Upper lobe of left lung (tissue), 6 donors: ENCODE results near the gene KANK3. TPM values are rescaled to one million over a fixed set of nuclear protein-coding genes. Genes with fewer than 3 reads are reported as not detected.

Source experiments
- ATAC-seq, 2 donors: fragments of 200-7000 bp; cut with Tn5 transposase; one replicate each; pipeline ENCODE4 v1.9.1; 2022; ENCODE audit warnings: mild to moderate bottlenecking in 2 of 2, moderate library complexity in 2 of 2; ENCODE audit not compliant: low FRiP score in 2 of 2
- DNase-seq, 2 donors: peaks; one replicate each; pipeline ENCODE4 v3.0.0-alpha.2; 2019 to 2020
- H3K27ac ChIP-seq, 4 donors: fragments of 200-600 bp; sonication (generic); one replicate each; pipeline ENCODE4 v1.5.1; 2016 to 2019
- H3K27me3 ChIP-seq, 4 donors: fragments of 200-600 bp; sonication (generic); one replicate each; pipeline ENCODE4 v1.5.1; 2017 to 2019
- H3K36me3 ChIP-seq, 4 donors: fragments of 200-600 bp; sonication (generic); one replicate each; pipeline ENCODE4 v1.5.1; 2016 to 2019
- H3K4me1 ChIP-seq, 4 donors: fragments of 200-600 bp; sonication (generic); one replicate each; pipeline ENCODE4 v1.5.1; 2018 to 2019
- H3K4me3 ChIP-seq, 4 donors: fragments of 200-600 bp; sonication (generic); one replicate each; pipeline ENCODE4 v1.5.1; 2017 to 2019; ENCODE audit warnings: mild to moderate bottlenecking in 2 of 4, moderate library complexity in 1 of 4
- H3K9me3 ChIP-seq, 4 donors: fragments of 200-600 bp; sonication (generic); one replicate each; pipeline ENCODE4 v1.5.1; 2018 to 2019
- EP300 ChIP-seq, 4 donors: sonication (generic); formaldehyde crosslinking; IDR thresholded peaks; one replicate each; pipeline ENCODE4 v1.5.1; 2017; ENCODE audit warnings: antibody characterized with exemption in 4 of 4, control low read depth in 2 of 4
- POLR2A ChIP-seq, 4 donors: fragments of 450-650 bp; IDR thresholded peaks; one replicate each; pipeline ENCODE4 v1.5.1; 2016 to 2017; ENCODE audit warnings: antibody characterized with exemption in 4 of 4, mild to moderate bottlenecking in 2 of 4
- POLR2AphosphoS5 ChIP-seq, 2 donors: sonication (generic); formaldehyde crosslinking; IDR thresholded peaks; one replicate each; pipeline ENCODE4 v1.5.1; 2017; ENCODE audit warnings: antibody characterized with exemption in 2 of 2
- WGBS, 2 donors: methylation state at CpG; one replicate each; pipeline ENCODE4 v1.1.5; 2017 to 2018; 5-methylcytosine and 5-hydroxymethylcytosine counted together
- total RNA-seq, 6 donors: library from RNA; depleted of rRNA in 4 of 6; stranded (reverse); fragments of >200 nt in 4 of 6; gene quantifications; one replicate each; pipeline versions ENCODE4 v1.1.0 to v1.2.1, GENCODE V29; 2016 to 2021
- TF ChIP-seq, protein P1 (sequence below), 6 experiments: fragments of 450-650 bp in 4 of 6; fragments of 200-600 bp in 2 of 6; sonication (generic) in 2 of 6; IDR thresholded peaks; one replicate each; pipeline ENCODE4 v1.5.1; 2016 to 2019; ENCODE audit warnings: antibody characterized with exemption in 6 of 6
- donor health status: DM: no; HTN: no; CAD: no; lungs with moderate emphysema.
- donor health status: DM: no; HTN: yes; CAD: no; lungs with severe emphysema.

The KANK3 gene
- total RNA-seq, 6 donors from 2014 or later = 27.7 to 109 (median 56.9) TPM

DNA sequence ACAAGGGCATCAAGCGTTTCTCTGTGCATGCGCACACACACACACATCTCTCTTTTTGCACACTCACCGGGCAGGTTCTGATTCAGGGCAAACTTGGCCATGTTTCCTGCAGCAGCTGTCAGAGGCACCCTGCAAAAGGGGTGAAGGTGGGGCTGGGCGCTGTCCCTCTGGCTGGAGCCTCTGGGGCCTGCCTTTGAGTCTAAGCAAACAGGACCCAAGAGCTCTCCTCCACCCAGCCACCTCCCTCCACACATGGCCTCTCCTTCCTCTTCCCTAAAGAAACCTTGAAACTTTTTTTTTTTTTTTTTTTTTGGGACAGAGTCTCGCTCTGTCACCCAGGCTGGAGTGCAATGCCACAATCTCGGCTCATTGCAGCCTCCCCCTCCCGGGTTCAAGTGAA lies 5.3 kb downstream of the KANK3 start:
- 64 to 82% methylated on average over 7 of the region's 7 CpGs for WGBS, 2 donors
- Histone ChIP-seq H3K27ac (no peak overlapping the region), H3K27me3 (peaks cover 0 to 27% (median 11%) of the 10 kb centered on the region in 4 donors), H3K9me3 (no peaks in the 10 kb centered on the region), H3K4me3 (no peak overlapping the region), H3K36me3 (peaks cover 0 to 21% (median 14%) of the 10 kb centered on the region in 4 donors), H3K4me1 (peaks cover 32 to 77% (median 51%) of the 10 kb centered on the region in 4 donors)
- no peak for ATAC-seq
- no peak for DNase-seq
- TF ChIP-seq POLR2AphosphoS5 (IDR thresholded peaks at IDR 0.05) = no peak
- TF ChIP-seq POLR2A (IDR thresholded peaks at IDR 0.05) = no peak
- TF ChIP-seq, protein P1, sequence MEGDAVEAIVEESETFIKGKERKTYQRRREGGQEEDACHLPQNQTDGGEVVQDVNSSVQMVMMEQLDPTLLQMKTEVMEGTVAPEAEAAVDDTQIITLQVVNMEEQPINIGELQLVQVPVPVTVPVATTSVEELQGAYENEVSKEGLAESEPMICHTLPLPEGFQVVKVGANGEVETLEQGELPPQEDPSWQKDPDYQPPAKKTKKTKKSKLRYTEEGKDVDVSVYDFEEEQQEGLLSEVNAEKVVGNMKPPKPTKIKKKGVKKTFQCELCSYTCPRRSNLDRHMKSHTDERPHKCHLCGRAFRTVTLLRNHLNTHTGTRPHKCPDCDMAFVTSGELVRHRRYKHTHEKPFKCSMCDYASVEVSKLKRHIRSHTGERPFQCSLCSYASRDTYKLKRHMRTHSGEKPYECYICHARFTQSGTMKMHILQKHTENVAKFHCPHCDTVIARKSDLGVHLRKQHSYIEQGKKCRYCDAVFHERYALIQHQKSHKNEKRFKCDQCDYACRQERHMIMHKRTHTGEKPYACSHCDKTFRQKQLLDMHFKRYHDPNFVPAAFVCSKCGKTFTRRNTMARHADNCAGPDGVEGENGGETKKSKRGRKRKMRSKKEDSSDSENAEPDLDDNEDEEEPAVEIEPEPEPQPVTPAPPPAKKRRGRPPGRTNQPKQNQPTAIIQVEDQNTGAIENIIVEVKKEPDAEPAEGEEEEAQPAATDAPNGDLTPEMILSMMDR (IDR thresholded peaks at IDR 0.05) = no peak
- TF ChIP-seq EP300 (IDR thresholded peaks at IDR 0.05) = no peak

DNA sequence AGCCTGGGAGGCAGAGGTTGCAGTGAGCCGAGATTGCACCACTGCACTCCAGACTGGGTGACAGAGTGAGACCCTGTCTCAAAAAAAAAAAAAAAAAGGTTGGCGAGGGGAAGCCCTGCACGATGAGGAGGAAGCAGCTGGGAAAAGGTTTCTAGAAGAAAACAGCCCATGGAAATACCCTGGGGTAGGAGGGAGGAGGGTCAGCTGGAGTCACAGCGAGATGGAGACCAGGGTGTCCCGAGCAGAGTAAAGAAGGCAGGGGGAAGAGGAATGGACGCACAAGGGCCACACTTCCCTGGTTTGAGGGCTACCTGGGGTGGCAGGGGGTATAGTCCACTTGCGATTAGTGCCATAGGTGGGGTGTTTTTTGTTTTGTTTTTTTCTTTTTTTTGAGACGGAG lies 6.4 kb downstream of the KANK3 start:
- Histone ChIP-seq H3K4me1 (peaks cover 32 to 69% (median 51%) of the 10 kb centered on the region in 4 donors), H3K27ac (peak overlapping the region in 1 of 4 donors; percentile 53), H3K9me3 (no peaks in the 10 kb centered on the region), H3K4me3 (no peak overlapping the region), H3K27me3 (peaks cover 0 to 27% (median 11%) of the 10 kb centered on the region in 4 donors), H3K36me3 (peaks cover 0 to 22% (median 14%) of the 10 kb centered on the region in 4 donors)
- DNase-seq = no peak
- no peak for ATAC-seq
- TF ChIP-seq POLR2AphosphoS5 (IDR thresholded peaks at IDR 0.05) (no peak), POLR2A (IDR thresholded peaks at IDR 0.05) (no peak)
- 53 to 58% methylated on average over 8 of the region's 8 CpGs for WGBS, 2 donors

DNA sequence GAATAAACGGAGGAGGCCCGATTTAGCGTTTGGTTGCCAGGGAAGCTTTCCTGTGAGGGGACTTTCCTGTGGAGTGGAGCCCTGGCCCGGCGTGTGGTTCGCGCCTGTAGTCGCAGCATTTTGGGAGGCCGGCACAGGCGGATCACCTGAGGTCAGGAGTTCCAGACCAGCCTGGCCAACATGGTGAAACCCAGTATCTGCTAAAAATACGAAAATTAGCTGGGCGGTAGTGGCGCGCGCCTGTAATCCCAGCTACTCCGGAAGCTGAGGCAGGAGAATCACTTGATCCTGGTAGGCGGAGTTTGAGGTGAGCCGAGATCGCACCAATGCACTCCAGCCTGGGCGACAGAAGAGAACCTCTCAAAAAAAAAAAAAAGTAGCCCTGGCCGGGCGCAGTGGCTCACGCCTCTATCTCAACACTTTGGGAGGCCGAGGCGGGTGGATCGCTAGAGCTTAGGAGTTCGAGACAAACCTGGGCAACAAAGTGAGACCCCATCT lies 6.9 kb downstream of the KANK3 start:
- H3K27ac ChIP-seq = peak overlapping the region in 3 of 4 donors; percentile 1 to 59 (median 53)
- no peaks in the 10 kb centered on the region for H3K9me3 ChIP-seq
- H3K4me3 ChIP-seq = peak overlapping the region in 1 of 4 donors; percentile 38
- WGBS, 2 donors = 21 to 49% methylated on average over 27 of the region's 27 CpGs
- DNase-seq = peak; percentile 40 to 65
- ATAC-seq = no peak
- H3K27me3 ChIP-seq = peaks cover 0 to 27% (median 11%) of the 10 kb centered on the region in 4 donors
- peaks cover 26 to 64% (median 47%) of the 10 kb centered on the region in 4 donors for H3K4me1 ChIP-seq
- H3K36me3 ChIP-seq = peaks cover 0 to 27% (median 14%) of the 10 kb centered on the region in 4 donors
- TF ChIP-seq EP300 (IDR thresholded peaks at IDR 0.05) = no peak

DNA sequence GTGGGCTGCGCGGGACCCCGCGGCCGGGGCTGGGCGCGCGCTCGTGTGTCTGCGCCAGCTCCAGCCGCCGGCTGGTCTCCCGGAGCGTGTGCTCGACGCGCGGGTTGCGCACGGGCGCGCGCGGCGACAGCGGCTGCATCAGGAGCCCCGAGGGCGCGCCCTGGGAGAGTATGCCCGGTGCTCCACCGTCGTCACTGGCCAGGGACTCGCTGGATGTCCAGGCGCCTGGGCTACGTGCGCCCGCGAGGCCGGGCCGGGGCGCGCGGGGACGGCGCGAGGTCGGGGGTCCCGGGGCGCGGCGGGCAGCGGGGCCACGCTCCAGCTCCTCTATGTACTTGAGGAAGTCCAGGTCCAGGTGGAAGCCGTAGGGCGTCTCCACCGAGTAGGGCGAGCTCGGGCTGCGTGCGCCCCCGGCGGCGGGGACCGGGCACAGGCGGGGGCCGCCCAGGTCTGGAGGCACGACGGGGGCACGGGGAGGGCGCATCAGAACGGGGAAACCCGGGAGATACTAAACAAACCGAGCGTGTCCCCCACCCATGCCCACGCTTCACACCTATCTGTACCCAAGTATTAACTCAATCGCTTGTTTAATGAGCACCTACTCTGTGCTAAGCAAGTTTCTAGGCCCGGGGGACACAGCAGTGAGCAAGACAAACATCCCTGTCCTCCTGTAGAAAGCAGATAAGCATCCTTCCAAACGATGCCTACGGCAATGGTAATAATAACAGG lies 7.6 kb downstream of the KANK3 start:
- DNase-seq (peak in 1 of 2 donors; percentile 88), ATAC-seq (peak in 1 of 2 donors; percentile 4)
- TF ChIP-seq EP300 (IDR thresholded peaks at IDR 0.05) (no peak), POLR2AphosphoS5 (IDR thresholded peaks at IDR 0.05) (no peak)
- TF ChIP-seq, protein P1 (IDR thresholded peaks at IDR 0.05) = no peak
- Histone ChIP-seq H3K4me3 (peak overlapping the region in 3 of 4 donors; percentile 38 to 45 (median 38)), H3K36me3 (peaks cover 0 to 33% (median 16%) of the 10 kb centered on the region in 4 donors), H3K27me3 (peaks cover 0 to 27% (median 11%) of the 10 kb centered on the region in 4 donors), H3K27ac (peak overlapping the region in 3 of 4 donors; percentile 1 to 59 (median 53)), H3K9me3 (no peaks in the 10 kb centered on the region), H3K4me1 (peaks cover 26 to 59% (median 47%) of the 10 kb centered on the region in 4 donors)
- 32 to 36% methylated on average over 13 to 27 of the region's 79 CpGs for WGBS, 2 donors

DNA sequence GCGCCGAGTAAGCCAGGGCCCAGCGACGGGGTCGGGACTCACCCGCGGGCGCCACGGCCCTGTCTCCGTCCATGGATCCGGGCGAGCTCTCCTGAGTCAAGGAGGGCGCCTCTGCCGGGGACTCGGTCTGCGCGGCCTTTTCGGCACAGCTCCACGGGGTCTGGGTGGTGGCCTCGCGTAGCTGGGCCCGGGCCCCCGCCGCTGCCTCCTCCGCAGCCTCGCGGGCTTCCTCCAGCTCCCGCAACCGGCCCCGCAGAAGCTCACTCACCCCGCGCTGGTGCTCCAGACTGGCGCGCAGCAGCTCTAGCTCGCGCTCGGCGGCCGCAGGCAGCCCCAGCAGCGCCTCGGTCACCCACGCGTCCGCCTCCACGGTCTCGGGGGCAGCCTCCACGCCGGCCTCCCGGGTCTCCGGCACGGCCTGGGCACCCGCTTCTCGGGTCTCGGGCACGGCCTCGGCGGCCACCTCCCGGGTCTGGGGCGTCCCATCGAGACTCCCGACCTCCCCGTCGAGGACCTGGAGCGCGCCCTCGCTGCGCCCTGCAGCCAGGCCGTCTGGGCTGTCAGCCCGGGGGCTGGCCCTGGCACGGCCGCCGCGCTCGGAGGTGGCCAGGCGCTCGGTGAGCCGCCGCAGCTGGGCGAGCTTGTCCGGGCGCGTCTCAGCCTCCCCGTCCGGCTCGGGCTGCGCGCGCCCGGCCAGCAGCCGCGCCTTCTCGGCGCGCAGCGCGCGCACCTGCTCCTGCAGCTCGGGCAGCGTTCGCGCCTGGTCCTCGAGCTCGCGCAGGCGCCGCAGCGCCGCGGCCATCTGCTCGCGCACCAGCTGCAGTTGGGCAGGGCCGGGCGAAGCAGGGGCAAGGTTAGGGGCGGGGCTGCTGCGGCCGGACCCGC lies 8.4 kb downstream of the KANK3 start:
- Histone ChIP-seq H3K9me3 (no peaks in the 10 kb centered on the region), H3K27ac (peak overlapping the region in 2 of 4 donors; percentile 59 to 61), H3K4me3 (peak overlapping the region in 3 of 4 donors; percentile 38 to 45 (median 38)), H3K36me3 (peaks cover 0 to 41% (median 19%) of the 10 kb centered on the region in 4 donors), H3K4me1 (peaks cover 22 to 55% (median 44%) of the 10 kb centered on the region in 4 donors), H3K27me3 (peaks cover 0 to 27% (median 11%) of the 10 kb centered on the region in 4 donors)
- ATAC-seq (peak; percentile 48 to 73), DNase-seq (peak; percentile 63 to 95)
- TF ChIP-seq POLR2A (IDR thresholded peaks at IDR 0.05) (no peak), EP300 (IDR thresholded peaks at IDR 0.05) (no peak), POLR2AphosphoS5 (IDR thresholded peaks at IDR 0.05) (no peak)
- TF ChIP-seq, protein P1 (IDR thresholded peaks at IDR 0.05) = no peak
- 37 to 53% methylated on average over 6 to 76 of the region's 117 CpGs for WGBS, 2 donors
